Measurements from ENCODE around the gene B4GALT1.
"Not testable (repeated sequence)": the region's sequence is repeated elsewhere in the genome, so short reads cannot be mapped to it uniquely, and the experiment has no call there.

B4GALT1 gene

DNA sequence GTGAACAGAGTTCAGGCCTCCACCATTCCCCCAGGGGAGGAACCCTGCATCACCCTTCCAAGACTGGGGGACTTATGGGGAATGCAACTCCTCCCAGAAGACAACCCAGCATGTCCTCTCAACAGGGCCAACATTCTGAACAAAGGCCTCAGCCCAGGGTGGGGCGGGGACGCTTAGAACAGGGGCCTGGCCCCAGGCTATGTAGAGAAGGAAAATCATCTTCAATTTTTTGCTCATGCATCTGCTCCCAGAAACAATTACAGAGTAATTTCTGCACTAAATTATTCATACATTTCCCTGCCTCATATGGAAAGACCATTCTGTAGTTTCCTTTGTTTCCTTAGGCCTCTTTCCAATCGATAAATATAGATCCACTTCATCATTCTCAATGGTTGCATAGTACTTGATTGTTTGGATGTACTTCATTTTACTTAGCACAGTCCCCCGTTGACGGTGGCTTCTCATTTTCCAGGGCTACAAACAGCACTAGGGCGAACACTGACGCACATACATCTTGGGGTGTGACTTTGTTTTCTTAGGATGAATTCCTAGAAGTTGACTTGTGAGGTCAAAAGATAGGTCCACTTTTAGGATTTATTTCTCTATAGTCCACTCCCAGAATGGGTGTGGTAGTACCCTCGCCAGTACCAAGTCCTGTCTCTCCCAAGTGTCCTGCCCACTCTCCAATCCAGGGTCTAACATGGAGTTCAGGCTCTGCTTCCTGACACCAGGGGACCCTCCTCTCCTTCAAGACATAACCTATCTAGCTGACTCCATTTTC lies 63.4 kb downstream of the B4GALT1 start:
- no peak for DNase-seq (ENCODE audit: low read depth in 2 of 2, low spot score in 1 of 2)

DNA sequence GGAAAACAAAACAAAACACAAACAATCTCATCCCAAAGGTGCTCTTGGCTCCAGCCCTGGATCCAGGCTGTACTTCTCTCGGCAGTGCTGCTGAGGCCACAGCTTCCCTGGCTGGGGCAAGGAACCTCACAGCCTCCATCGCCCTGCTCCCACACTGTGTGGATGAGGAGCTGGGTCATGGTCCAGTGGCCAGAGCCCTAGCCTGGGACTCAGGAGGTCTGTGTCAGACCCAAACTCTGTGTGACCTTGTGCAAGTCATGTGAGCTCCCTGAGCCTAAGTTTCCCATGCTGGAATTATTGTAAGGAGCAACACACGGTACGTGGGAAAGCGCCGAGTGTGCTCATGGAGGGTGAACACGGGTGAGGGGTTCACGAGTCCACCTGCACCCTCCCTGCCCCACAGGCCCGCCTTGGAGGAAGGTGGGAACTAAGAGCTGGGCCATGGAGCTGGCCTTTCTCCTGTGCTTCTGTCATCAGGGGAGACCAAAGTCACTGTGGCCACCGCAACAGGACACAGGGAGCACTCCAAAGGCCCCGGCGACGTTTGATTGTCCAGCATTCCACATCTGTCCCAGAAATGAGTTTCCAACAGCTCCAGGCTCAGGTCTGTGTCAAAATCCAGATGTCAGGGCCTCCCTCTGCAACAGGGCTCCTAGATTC lies 64.5 kb downstream of the B4GALT1 start:
- DNase-seq (ENCODE audit: low read depth in 2 of 2, low spot score in 1 of 2): no peak

DNA sequence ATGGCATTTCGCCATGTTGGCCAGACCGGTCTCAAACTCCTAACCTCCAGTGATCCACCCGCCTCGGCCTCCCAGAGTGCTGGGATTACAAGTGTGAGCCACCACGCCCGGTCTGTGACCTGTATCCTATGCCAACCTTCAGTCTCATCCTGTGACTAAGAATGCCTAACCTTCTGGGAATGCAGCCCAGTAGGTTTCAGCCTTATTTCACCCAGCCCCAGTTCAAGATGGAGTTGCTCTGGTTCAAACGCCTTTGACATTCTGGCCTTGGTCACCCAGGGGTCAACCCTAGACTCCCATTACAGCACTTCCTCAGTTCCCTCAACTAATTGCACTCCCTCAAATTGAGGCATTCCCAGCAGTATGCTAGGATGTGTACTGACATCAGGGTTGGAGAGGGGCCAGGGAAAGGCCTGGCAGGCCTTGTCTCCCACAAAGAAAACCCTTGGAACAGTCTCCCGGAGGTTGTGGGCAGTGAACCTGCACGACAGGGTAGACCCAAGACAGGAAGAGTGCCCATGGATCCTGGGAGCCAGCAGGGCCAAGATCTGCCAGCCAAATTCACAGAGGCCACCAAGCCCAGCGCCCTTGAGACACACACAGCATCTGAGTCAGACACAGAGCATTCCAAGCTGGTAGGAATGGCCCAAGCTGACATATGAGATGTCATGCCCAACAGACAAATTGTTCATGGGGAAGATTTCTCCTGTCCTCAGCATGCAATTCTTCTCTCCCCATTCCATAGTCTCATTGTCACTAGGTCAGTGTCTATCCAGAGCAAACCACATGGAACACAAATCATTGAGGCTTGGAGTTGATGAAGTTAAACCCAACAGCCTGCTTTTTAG lies 65.8 kb downstream of the B4GALT1 start:
- no peak for DNase-seq (ENCODE audit: low read depth in 2 of 2, low spot score in 1 of 2)

DNA sequence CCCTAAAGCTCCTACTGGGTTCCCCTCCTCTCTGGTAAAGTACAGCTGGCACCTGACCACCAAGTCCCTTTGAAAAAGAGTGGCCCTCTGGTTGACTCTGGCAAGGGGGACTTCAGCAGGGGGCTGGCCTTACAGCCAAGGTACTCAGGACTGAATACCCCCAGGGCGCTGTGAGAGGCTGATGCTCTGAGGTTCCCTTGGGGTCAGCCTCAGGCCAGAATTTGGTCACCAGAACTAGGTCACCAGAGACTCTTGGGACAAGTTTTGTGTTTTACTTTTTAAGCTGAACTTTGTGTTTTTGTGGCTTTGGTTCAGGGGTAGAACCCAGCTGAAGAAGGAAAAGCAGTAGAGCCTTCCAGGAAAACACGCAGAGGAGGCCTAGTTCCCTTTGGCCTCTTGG lies 67.4 kb downstream of the B4GALT1 start:
- no peak for DNase-seq (ENCODE audit: low read depth in 2 of 2, low spot score in 1 of 2)

DNA sequence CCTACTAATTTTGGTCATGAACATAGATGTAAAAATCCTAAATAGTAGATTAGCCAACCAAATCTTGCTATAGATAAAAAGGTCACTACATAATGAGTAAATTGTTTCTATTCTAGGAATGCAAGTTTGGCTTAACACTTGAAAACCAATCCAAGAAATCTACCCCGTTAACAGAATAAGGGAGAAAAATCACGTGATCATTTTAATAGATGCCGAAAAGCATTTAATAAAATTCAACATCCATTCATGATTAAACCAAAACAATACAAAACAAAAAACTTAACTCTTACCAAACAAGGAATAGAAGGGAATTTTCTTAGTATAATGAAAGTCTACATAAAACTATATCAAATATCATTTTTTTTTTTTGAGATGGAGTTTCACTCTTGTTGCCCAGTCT lies 69.9 kb downstream of the B4GALT1 start:
- DNase-seq (ENCODE audit: low read depth in 2 of 2, low spot score in 1 of 2): no peak

DNA sequence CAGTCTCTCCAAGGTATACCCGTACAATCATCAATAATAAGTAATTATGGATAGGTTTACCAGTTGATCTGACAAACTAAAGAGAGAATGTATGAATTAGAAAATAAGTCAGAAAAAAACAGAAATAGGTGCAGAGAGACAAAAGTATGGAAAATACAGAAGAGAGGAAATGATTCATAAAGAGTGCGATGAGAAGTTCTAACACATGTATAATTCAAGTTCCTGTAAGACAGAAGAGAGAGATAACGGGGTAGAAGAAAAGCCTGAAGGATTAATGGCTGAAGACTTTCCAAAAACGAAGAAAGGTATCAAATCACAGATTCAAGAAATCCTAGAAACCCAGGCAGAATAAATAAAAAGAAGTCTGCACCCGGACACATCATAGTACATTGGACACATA lies 74.5 kb downstream of the B4GALT1 start:
- no peak for DNase-seq (ENCODE audit: low read depth in 2 of 2, low spot score in 1 of 2)

DNA sequence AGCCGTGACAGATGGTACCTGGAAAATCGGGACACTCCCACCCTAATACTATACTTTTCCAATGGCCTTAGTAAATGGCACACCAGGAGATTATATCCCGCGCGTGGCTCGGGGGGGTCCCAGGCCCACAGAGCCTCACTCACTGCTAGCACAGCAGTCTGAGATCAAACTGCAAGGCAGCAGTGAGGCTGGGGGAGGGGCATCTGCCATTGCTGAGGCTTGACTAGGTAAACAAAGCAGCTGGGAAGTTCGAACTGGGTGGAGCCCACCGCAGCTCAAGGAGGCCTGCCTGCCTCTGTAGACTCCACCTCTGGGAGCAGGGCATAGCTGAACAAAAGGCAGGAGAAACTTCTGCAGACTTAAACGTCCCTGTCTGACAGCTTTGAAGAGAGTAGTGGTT lies 81.5 kb downstream of the B4GALT1 start:
- DNase-seq (ENCODE audit: low read depth in 2 of 2, low spot score in 1 of 2): not testable (repeated sequence)

DNA sequence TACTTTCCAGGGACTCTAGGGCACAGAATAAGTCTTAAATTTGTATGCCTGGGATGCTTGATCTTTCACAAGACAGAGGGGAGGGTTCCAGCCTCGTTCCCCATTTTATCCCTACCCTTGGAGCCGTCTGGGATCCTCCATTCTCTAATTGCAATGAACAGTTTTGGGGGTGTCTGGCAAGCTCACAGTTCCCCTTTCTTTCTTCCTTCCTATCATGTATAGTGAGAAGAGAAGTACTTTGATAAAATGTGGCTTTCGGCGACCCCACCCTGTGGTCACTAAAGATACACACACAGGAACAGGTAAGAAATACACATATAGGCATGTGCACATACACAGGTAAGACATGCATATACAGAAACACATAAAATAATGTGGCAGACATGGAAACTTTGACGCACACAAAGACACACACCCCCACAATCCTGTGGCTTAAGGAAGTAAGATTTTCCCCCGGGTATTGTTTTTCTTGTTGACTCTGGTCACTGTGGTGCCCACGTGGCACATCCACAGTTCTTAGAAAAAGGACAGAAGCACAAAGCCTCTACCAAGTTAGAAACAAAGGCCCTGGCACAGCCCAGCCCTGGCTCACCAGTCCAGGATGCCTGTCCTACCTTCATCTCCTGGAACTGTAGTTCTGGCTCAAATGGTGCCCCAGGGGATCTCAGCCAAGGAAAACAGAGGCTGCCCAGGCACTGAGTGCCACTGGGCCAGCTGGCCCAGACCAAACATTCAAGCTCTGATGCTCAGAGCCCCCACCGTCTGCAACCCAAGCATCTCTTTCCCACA lies 84.4 kb downstream of the B4GALT1 start:
- no peak for DNase-seq (ENCODE audit: low read depth in 2 of 2, low spot score in 1 of 2)

DNA sequence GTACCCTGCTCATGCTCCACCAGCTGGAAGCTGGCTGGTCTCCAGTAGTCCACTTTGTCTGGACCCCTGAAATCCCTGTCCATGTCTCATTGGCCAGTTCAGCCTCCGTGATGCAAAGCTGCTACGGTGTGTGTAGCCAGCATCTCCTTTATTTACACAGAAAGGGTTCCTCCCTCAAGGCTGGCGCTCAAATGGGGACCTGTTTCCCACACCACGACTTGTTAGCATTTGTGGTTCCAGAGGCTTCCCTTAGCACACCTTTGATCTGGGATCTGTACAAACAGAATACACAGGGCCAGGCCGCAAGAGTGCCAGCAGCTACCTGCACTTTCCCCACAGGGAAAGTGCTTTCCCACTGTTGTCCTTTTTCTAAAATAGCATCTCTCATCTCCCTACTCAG lies 85.0 kb downstream of the B4GALT1 start:
- no peak for DNase-seq (ENCODE audit: low read depth in 2 of 2, low spot score in 1 of 2)

DNA sequence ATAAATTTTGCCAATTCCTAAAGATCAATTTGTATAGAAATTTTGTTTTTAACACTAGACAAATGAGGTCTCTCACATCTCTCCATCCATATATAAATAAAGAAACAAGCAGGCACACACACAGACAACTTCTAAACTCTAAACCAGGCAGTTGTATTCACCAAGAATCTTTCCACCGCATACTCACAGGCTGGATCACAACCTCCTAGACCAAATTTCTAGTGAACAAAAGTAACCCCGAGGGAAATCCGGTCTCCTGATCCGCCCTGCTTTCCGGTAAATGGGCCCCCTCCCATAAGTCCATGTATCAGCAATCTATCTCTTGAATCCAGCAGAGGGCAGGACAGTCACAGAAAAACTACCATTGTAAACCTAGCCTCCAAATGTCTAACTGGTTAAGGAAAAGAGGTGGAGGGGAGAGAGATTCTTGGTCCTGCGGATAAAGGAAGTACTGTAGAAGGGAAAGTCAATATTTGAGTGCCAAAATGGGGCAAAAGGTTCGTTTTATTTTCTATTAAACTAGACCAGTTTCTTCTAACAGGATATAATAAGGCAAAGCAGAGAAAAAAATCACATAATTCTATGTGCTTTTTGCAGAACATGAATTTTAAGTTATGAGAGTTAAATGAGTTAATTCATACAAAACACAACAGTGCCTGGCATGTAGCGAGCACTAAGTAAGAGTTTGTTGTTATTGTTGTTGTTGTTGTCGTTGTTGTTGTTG lies 85.8 kb downstream of the B4GALT1 start:
- peak in 1 of 2 donors; percentile 23 for DNase-seq (ENCODE audit: low read depth in 2 of 2, low spot score in 1 of 2)

DNA sequence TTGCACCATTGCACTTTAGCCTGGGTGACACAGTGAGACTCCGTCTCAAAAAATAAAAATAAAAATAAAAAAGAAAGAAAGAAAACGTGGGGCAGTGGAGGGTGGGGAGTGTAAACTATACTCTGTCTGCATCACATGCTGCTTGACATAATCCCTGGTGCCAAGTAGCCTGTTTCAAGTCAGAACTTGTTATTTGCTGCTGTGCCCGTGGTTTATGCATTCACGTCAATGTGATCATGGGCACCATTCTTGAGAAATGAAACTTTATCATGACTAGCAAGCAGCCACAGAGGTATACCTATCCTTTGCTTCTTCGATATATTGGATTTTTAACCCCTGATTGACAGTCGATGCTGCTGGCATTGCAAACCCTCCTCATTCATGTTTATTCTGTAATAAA lies 86.6 kb downstream of the B4GALT1 start:
- no peak for DNase-seq (ENCODE audit: low read depth in 2 of 2, low spot score in 1 of 2)

DNA sequence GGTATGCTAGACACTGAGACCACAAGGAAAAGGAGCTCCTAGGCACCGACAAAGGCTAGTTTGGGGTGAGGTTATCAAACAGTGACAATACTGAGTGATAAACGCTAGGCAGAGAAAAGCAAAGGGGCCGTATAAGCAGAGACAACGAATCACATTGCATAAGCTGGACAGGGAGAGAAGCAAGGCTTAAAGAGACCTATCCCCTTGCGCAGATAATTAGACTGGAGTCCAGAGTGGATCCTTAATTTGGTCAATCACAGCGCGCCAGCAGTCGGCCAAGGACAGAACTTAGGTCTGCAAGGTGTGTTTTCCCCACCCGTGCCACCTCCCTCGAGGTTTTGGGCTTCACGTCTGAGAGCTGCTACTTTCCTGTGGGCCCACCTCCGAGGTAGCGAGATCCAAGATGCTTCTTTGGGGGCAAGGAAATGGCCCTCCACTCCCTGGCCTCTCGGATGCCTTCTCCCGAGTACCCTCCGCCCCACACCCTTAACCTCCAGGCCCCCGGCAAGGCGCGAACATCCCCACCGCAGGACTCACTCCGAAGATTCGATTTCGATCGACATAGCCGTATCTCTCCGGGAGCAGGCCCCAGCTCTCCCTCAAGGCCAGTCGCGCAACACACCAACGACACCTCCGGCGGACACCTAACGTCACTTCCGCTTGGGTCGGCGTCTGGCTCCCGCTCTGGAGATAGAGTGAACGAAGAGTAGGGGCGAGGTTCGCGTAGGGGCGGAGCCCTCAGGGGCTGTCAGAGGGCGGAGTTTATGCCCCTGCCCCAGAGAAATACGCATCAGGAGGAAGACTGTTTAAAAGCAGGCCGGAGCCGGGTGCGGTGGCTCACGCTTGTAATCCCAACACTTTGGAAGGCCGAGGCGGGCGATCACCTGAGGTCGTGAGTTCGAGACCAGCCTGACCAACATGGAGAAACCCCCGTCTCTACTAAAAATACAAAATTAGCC lies 90.8 kb downstream of the B4GALT1 start, which contains the start of gene SMU1:
Gene SMU1 (minus strand): TSS at position 629 of the 959 bp plus-strand sequence. CDS start 66 bp downstream, at position 563.
- DNase-seq (ENCODE audit: low read depth in 2 of 2, low spot score in 1 of 2): peak; percentile 81 to 87

DNA sequence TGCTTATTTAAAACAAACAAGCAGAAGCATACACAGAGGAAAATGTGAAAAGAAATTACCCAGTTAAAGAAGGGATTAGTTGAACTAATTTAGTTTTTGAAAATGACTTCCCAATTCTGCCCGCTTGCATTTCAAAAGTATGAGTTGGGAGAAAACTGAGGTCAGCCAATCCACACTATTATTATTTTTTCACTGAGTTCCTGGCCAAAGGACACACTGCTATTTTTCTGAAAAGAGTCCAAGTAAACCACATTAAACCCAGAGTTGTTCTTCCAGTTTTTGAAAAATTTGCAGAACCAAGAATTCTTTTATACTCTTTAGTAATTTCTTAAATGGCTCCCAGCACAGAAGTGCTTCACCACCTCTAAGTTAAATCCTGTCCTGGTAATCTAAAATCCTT lies 98.1 kb downstream of the B4GALT1 start:
- DNase-seq (ENCODE audit: low read depth in 2 of 2, low spot score in 1 of 2): no peak

DNA sequence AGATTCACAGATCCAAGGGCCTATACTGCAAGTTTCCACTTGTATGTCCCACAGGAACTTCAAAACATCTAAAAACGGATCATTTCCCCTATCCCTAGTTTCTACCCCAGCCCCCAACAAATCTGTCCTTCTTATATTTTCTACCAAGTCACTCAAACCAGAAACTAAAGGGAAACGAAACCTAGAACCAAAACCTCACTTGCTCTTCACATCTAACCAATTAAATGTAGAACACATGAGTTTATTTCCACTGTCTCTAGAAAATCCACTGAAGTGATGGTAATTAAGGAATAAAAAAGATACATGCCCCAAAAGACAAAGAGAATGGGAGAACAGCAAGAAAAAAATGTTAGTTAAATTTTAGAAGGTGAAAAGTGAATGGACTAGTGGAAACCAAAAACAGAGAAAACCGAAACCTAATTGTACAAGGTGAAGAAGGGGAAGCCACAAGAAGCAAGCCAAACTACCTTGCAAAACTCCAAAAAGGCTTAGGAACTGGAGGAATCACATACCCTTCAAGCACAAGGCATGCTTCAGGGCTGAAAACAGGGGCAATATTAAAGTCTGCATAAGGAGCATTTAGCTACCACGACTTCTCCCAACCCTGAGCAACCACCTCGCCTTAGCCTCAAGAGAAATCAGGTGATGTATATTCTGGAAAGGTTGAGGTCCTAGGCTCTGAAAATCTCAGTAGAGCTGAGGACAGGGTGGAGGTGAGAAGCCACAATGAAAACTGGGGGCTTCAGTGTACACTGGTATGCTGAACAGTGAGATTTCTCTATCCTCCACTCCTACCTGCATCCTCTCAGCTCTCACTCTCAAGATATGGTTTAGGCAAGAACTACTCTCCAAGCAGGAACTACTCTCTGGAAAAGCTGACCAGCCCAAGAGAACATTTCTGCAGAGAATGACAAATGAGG lies 101.7 kb downstream of the B4GALT1 start:
- no peak for DNase-seq (ENCODE audit: low read depth in 2 of 2, low spot score in 1 of 2)

Measured in stimulated activated CD8-positive, alpha-beta memory T cell treated with anti-CD3 and anti-CD28 coated beads, Interleukin-4, amount 100 ng/mL, for 4 hours (primary cell).